Stimulated activated CD4-positive, alpha-beta T cell treated with anti-CD3 and anti-CD28 coated beads, Interleukin-1b, Interleukin-23, amount 100 ng/mL, for 24 hours (primary cell): ENCODE results near the gene KCNMA1.

Experiments
- DNase-seq, 4 experiments: peaks; one replicate each; pipeline ENCODE4 v3.0.0-alpha.2; 2020; ENCODE audit warnings: low read depth in 4 of 4, low spot score in 1 of 4

KCNMA1 gene

DNA sequence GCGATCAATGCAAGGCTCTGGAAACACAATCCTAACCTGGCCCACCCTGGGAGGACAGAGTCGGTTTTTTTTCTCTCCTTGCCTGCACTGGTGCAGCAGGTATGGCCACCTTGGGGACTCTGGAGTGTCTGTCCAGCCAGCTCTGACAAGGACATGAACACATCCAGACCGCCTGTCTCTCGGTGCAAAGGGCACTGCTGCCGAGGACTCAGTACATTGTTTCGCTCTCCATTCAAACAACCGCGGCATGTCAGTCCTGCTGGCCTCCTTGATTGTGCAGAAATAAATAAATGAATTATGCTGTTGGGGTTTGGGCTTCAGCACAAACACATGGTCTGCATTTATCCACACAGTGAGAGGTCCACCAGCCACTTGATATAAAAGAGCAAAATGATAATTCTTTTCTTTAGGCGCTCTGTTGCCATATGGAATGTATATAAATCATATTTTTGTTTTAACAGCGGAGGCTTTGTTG lies 565.2 kb downstream of the KCNMA1 start:
- DNase-seq: no peak

DNA sequence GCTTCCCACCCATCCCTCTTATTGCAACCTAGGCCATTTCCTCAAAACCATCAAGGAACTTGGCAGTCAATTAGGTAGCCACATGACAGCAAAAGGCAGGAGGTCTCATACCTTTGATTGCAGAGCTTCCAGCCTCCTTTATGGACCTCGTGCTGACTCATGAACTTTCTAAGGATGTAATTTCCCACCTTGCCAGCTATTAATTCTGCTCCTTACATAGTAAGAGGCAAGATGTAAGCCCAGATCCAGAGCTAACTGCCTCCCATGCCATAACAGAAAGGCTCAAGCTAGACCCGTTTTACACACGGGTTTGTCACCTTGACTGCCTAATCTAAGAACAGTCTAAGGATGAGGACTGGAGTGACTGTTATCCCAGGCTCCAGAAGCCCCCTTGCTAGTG lies 565.7 kb downstream of the KCNMA1 start:
- no peak for DNase-seq

DNA sequence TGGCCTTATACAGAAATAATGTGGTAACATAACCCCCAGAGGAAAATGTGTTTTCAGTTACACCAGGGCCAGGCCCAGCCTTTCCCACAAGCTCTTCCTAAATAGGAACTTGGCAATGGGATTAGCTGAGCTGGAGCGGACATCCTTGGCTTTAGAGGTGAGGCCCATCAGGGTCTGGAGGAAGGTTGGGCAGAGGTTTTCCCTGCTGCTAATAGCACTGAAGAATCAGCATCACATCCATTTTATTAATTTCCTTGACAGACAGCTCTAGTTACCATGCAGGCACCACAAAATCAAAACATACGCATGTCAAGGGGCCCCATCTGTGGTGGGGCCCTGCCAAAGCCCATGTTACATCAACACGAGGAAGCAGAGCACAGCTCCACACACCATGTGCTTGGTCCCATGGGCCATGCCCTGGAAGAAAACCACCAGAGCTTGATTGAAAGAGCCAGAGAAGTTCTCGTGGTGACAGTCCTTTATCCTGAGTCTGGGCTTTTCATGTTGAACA lies 566.6 kb downstream of the KCNMA1 start:
- no peak for DNase-seq

- no peak for DNase-seq
Observed at GRCh38 chr10:77070346-77070745, 567.3 kb downstream of the KCNMA1 start.

- DNase-seq: no peak
Observed at GRCh38 chr10:77068969-77069368, 568.6 kb downstream of the KCNMA1 start.

DNA sequence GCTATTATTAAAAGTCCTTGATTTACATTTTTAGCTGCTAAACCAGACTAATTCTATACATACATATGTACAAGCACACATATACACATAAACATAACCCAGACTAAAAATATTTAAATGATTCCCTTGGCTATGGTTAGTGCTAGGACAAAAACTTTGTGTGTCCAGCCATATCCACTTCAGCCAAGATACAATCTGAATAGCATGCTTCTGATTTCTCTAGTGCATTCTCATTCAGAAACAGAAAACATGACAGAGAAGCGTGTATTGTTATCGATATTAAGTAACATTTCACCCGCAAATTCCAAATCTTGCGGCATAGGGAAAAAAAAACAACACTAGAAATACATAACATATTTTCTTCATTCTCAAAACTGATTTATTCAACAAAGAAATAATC lies 569.3 kb downstream of the KCNMA1 start:
- no peak for DNase-seq

- no peak for DNase-seq
Observed at GRCh38 chr10:77062381-77062780, 575.2 kb downstream of the KCNMA1 start.

GRCh38 chr10:77060913-77061312 lies 576.7 kb downstream of the KCNMA1 start:
- DNase-seq: no peak

DNA sequence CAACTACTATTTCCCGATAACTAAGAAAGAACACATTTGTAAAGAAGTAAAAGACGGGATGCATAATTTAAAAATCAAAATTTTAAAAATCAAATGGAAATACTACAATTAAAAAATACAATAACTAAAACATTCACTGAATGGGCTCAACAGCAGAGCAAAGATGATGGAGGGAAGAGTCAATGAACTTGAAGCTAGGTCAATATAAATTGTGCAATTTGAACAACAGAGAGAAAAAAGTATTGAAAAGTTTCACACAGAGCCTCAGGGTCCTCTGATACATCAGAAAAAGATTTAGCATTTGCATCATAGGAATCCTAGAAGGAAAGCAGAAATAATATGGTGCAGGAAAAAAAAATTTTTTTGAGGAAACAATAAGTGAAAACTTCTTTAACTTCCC lies 581.0 kb downstream of the KCNMA1 start:
- no peak for DNase-seq

DNA sequence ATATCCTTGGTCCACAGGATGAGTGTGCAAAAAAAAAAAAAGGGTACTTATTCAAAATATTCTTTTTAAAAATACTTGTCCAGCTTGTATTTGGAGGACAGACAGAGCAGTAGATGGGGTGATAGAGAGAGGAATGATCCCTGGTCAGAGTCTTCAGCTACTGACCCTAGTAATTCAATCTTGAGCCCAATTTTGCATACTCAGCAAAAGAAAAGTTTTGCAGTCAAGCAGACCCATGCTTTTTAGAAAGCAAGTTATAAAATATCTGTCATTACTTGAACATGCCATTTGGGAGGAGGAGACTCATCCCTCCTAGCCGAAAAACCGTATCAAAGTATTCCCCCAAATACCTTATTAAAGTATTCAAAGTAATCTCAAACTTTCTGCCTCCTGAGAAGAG lies 585.0 kb downstream of the KCNMA1 start:
- no peak for DNase-seq

GRCh38 chr10:77051837-77052236 lies 585.8 kb downstream of the KCNMA1 start:
- DNase-seq: no peak

DNA sequence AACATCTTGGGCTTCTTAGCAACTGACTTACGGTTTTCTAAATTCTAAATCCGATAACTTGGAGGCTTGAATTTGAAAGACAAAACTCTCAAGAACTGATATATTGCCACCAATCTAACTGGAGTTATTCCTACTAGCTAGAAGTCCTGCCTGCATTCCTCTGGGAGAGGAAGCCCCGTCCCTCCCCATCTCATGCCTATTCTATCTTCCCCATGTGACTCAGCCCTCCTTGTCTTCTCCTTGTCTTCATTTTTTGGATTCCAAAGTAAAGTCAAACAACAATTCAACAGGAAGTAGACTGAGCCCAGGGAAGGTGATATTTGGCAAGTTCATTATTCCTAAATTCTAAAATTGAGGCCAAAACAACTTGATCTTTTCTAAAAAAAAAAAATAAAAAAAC lies 587.7 kb downstream of the KCNMA1 start:
- DNase-seq: no peak

DNA sequence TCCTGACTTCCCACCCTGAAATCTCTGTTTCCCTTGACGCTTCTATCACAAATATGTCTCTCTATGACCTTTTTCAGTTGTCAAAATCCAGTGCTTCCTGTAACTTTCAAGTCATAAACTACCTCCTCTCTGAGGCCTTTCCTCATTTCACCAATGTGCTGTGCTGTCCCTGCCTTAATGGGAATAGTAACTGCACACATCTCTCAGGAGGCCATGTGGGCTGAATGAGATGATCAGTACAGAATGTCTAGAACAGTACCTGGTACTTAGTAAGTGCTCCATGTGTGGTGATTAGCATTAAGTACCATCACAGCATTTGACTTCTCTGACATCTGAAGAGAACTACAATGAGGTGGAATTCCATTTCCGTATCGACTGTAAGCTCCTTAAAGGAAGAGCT lies 588.5 kb downstream of the KCNMA1 start:
- no peak for DNase-seq

- DNase-seq: no peak
Observed at GRCh38 chr10:77045085-77045484, 592.5 kb downstream of the KCNMA1 start.

- DNase-seq: no peak
Observed at GRCh38 chr10:77043420-77043763, 594.2 kb downstream of the KCNMA1 start.

GRCh38 chr10:77042706-77043419 lies 594.7 kb downstream of the KCNMA1 start:
- DNase-seq: no peak

DNA sequence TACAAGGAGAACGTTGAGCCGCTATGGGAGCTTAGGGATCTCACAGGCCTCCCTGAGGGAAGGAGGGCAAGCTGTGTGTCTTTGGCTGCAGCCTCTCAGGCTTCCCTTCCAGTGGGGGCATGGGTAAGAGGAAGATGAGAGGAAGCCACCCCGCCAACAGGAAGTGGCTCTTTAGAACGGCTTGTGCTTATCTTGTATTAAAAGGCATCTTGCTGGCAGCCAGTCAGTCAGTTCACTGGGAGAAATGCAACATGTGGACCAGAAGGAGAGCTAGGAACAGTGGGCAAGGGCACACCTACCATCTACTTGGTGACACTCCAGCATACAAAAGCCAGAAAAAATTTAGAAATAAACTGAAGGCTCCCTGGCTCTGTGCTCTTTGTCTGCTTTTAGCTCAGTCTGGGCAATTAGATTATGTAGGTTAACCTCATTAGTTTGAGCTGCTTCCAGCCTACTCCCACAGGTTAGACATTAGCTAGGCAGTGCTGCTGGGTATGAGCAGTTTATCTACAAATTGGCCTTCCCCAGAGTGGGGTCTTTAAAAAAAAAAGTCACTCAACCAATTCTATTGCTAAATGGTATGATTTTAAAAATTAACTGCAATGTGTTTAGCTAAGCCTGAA lies 595.9 kb downstream of the KCNMA1 start:
- DNase-seq: no peak

DNA sequence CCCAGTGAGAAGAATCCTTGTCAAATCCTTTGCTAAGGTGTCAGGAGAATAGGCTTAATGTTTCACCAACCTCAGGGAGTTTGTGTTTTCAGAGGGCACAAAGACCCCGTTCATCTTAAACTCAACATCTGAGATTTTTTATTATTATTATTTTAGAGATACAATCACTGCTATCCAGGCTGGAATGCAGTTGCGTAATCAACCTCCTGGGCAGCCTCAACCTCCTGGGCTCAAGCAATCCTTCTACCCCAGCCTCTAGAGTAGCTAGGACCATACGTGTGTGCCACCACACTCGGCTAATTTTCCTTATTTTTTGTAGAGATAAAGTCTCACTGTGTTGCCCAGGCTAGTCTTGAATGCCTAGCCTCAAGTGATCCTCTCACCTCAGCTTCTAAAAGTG lies 599.2 kb downstream of the KCNMA1 start:
- no peak for DNase-seq

DNA sequence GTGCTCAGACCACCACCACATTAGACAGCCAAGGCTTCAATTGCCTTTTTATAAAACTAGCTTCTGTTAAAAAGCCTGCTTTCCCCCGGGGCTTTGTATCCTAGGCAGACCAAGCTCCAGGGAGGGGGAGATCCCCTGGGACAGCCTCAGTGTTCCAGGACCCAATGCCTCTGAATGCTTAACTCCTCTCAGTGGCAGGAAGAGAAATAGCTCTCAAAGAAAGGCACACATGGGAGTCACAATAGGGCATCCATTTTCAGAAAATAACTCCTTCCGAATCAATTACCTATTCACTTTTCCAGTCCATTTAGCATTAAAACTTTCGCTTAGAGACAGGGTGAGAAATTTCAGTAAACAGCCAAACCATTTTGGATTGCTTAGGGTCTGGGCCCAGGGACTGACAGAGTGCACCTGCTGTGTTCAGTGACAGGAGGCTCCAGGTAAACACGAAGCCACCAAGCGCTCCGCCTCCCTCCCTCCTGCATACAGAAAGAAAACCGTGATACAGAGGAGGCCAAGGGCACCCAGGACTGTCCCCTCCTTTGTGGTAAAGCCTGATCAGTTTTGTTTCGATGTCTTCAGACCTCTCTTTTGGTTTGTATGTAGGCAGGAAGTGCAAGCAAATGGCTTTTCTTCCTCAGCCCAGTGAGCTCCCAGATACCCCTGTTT lies 599.7 kb downstream of the KCNMA1 start:
- no peak for DNase-seq

DNA sequence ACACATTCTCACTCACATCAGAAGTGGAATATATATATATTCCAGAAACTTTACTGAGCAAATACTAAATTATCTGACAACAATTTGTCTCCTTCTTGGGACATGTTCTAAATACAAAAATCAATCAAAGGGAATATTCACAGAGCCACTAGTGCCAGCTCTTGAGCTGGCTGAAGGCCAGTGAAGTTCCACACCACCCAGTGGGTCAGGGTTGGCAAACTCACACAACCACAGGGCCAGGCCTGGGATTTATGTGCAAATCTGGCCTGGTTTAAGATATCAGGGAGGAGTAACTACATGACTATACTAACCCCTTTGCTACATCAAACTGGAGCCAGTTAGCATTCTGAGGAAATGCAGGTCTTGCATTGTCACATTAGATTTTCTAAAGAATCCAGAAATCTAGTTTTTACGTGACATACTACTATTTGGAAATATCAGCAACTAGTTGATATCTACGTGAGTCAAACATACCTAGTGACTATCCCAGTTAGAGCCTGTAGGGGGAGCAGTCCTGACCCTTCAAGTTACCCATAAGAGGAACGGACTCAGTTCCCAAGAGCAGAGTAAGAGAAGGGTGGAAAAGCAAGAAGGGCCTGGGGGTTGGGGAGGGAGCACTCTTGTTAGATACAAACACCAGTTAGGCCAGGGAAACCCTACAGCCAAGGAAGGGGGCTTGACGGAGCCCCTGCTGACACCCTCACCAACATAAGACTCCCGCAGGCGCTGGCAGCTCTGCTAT lies 600.4 kb downstream of the KCNMA1 start:
- no peak for DNase-seq

DNA sequence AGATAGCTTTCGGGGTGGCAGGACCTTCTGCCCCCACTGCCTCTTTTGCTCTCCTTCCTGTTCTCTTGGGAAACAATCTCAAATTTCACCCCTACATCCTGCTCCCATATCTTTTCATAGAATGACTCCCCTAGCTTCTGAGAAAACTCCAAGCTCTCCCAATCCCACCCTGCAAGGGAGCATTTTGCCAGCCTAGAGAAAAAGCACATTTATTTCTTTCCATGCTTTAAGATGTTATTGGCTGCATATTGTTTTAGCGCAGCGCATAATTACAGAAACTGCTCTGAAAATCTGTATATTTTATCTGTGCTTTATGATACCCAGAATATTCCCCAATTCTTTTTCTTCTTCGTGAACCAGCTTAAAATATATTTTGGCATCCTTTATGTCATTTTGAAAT lies 601.3 kb downstream of the KCNMA1 start:
- no peak for DNase-seq

GRCh38 chr10:77034795-77035194 lies 602.8 kb downstream of the KCNMA1 start:
- no peak for DNase-seq
